Coronary artery (tissue), 2 donors: ENCODE measurements around the gene OR13G1.

ENCODE experiments used
- DNase-seq: peaks from one replicate; pipeline ENCODE4 v3.0.0-alpha.2; 2017; ENCODE audit warnings: low spot score
- H3K27ac ChIP-seq, 2 donors: fragments of 200-600 bp; sonication (generic); one replicate each; pipeline ENCODE4 v1.5.1; 2016 to 2019
- H3K4me3 ChIP-seq: fragments of 200-600 bp; sonication (generic); 2 replicates; pipeline ENCODE4 v1.5.1; 2016; ENCODE audit warnings: mild to moderate bottlenecking, moderate library complexity
- CTCF ChIP-seq: fragments of 200-600 bp; sonication (generic); IDR thresholded peaks from one replicate; pipeline ENCODE4 v1.5.1; 2019; ENCODE audit warnings: antibody characterized with exemption

Gene OR13G1

GRCh38 chr1:247639381-247639981 is 40.1 kb downstream of the OR13G1 start:
- Histone ChIP-seq H3K27ac (peak overlapping the region in 1 of 2 donors; percentile 57), H3K4me3 (peak overlapping the region; percentile 66)
- no peak for TF ChIP-seq CTCF
- DNase-seq = no peak

- H3K4me3 ChIP-seq = peak overlapping the region; percentile 66
- no peak for DNase-seq
- no peak overlapping the region for H3K27ac ChIP-seq
- TF ChIP-seq CTCF = no peak
These were observed 40.8 kb downstream of the OR13G1 start for GRCh38 chr1:247638781-247639180.

- no peak for DNase-seq
- TF ChIP-seq CTCF = no peak
- no peak overlapping the region for H3K27ac ChIP-seq
- H3K4me3 ChIP-seq = no peak overlapping the region
These were observed 41.5 kb downstream of the OR13G1 start for GRCh38 chr1:247638011-247638410.

GRCh38 chr1:247627951-247628350 is 51.6 kb downstream of the OR13G1 start:
- H3K27ac ChIP-seq = no peak overlapping the region
- DNase-seq = no peak
- H3K4me3 ChIP-seq = no peak overlapping the region
- no peak for TF ChIP-seq CTCF
